Trophoblast cell (in vitro differentiated cells and primary cell): Measurements from ENCODE around the gene OR52E8.

Source experiments
- DNase-seq, 2 donors: peaks; one replicate each; pipeline ENCODE4 v3.0.0-alpha.2; 2016
- H2AFZ ChIP-seq: 2 replicates; pipeline ENCODE4 v1.6.1; 2013; ENCODE audit warnings: low read length, moderate library complexity, mild to moderate bottlenecking; ENCODE audit not compliant: insufficient read depth, poor library complexity
- H2AK5ac ChIP-seq: 2 replicates; pipeline ENCODE4 v1.6.1; 2013; ENCODE audit warnings: mild to moderate bottlenecking, low read length
- H2BK120ac ChIP-seq: 2 replicates; pipeline ENCODE4 v1.6.1; 2013; ENCODE audit warnings: low read length, mild to moderate bottlenecking, moderate library complexity; ENCODE audit not compliant: insufficient read depth, poor library complexity
- H2BK12ac ChIP-seq: 2 replicates; pipeline ENCODE4 v1.6.1; 2013; ENCODE audit warnings: mild to moderate bottlenecking, low read length, moderate library complexity
- H2BK5ac ChIP-seq: 2 replicates; pipeline ENCODE4 v1.6.1; 2013; ENCODE audit warnings: low read length, low read depth, moderate library complexity, mild to moderate bottlenecking; ENCODE audit not compliant: poor library complexity
- H3K14ac ChIP-seq: 2 replicates; pipeline ENCODE4 v1.6.1; 2013; ENCODE audit warnings: mild to moderate bottlenecking, low read length
- H3K18ac ChIP-seq: 2 replicates; pipeline ENCODE4 v1.6.1; 2013; ENCODE audit warnings: mild to moderate bottlenecking, low read length
- H3K23ac ChIP-seq: 2 replicates; pipeline ENCODE4 v1.6.1; 2013; ENCODE audit warnings: low read length
- H3K27ac ChIP-seq: 2 replicates; pipeline ENCODE4 v1.5.1; 2013; ENCODE audit warnings: low read depth, mild to moderate bottlenecking, inconsistent platforms, low read length, moderate library complexity
- H3K27me3 ChIP-seq: 2 replicates; pipeline ENCODE4 v1.6.1; 2013; ENCODE audit warnings: inconsistent platforms, mild to moderate bottlenecking, low read length, moderate library complexity; ENCODE audit not compliant: insufficient read depth
- H3K36me3 ChIP-seq, 2 experiments: 1 replicate in 1 of 2; 2 replicates in 1 of 2; pipeline ENCODE4 v1.6.1; 2013; ENCODE audit warnings: low read length in 2 of 2, mild to moderate bottlenecking in 2 of 2, moderate library complexity in 1 of 2; ENCODE audit not compliant: insufficient read depth in 2 of 2, control insufficient read depth in 1 of 2
- H3K4ac ChIP-seq: 2 replicates; pipeline ENCODE4 v1.6.1; 2013; ENCODE audit warnings: low read depth, mild to moderate bottlenecking, low read length, moderate library complexity
- H3K4me1 ChIP-seq, 2 experiments: 1 replicate in 1 of 2; 2 replicates in 1 of 2; pipeline ENCODE4 v1.6.1; 2013; ENCODE audit warnings: low read length in 2 of 2, mild to moderate bottlenecking in 2 of 2, moderate library complexity in 1 of 2; ENCODE audit not compliant: insufficient read depth in 2 of 2, control insufficient read depth in 1 of 2
- H3K4me2 ChIP-seq: 2 replicates; pipeline ENCODE4 v1.6.1; 2013; ENCODE audit warnings: inconsistent platforms, mild to moderate bottlenecking, low read length, moderate library complexity
- H3K4me3 ChIP-seq: 2 replicates; pipeline ENCODE4 v1.5.1; 2013; ENCODE audit warnings: mild to moderate bottlenecking, low read depth, low read length, inconsistent platforms
- H3K79me1 ChIP-seq: one replicate; pipeline ENCODE4 v1.6.1; 2013; ENCODE audit warnings: low read length
- H3K79me2 ChIP-seq: 2 replicates; pipeline ENCODE4 v1.6.1; 2013; ENCODE audit warnings: low read length, mild to moderate bottlenecking; ENCODE audit not compliant: control insufficient read depth, insufficient read depth, poor library complexity
- H3K9ac ChIP-seq: 2 replicates; pipeline ENCODE4 v1.6.1; 2013; ENCODE audit warnings: mild to moderate bottlenecking, low read length
- H3K9me3 ChIP-seq: 2 replicates; pipeline ENCODE4 v1.6.1; 2013; ENCODE audit warnings: low read depth, mild to moderate bottlenecking, control low read depth, inconsistent platforms, low read length; ENCODE audit not compliant: insufficient read depth
- H4K12ac ChIP-seq: 2 replicates; pipeline ENCODE4 v1.6.1; 2013; ENCODE audit warnings: low read depth, mild to moderate bottlenecking, low read length, moderate library complexity
- H4K8ac ChIP-seq: 2 replicates; pipeline ENCODE4 v1.6.1; 2013; ENCODE audit warnings: low read depth, mild to moderate bottlenecking, low read length, moderate library complexity
- H4K91ac ChIP-seq: one replicate; pipeline ENCODE4 v1.6.1; 2013; ENCODE audit warnings: low read depth, mild to moderate bottlenecking, low read length, moderate library complexity
- WGBS: extraction: QIAGEN DNeasy Blood & Tissue Kit; methylation state at CpG from one replicate; pipeline ENCODE4 v1.1.7; 2013; ENCODE audit warnings: missing lambda C conversion rate; ENCODE audit not compliant: insufficient read length, insufficient coverage; ENCODE audit errors: extremely low coverage; 5-methylcytosine and 5-hydroxymethylcytosine counted together

OR52E8 gene

DNA sequence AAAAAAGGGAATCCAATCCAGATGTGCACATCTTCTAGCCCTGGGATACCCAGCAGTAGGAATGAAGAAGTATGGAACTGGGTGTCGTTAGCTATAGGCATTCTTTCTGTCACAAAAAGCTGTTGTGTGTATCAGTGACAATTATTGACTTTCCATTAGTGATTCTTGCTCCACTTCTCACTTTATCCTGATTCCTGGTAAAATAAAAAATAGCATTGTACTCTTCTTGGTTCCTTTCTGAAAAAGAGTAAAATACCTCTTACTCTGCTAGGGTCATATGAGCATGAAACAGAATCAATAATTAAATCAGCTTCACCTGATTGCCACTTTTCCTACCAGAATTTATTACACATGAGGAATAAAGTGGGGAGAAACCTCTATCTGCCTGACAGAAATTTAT is 15.7 kb downstream of the OR52E8 start, which contains the start of gene OR52E6:
TSS of gene OR52E6 (minus strand) at position 101 of the 400 bp plus-strand sequence. CDS start at position 101, 0 bp downstream.
- no CpG with 5 or more reads among the region's 1 CpG for WGBS
- Histone ChIP-seq H4K12ac (no peak within 1 kb of the TSS), H3K36me3 (no peaks in the 10 kb centered on the region), H2AK5ac (no peak within 1 kb of the TSS), H3K27me3 (no peaks in the 10 kb centered on the region), H3K14ac (no peak within 1 kb of the TSS), H3K79me1 (no peaks in the 10 kb centered on the region), H2BK120ac (no peak within 1 kb of the TSS), H3K4ac (no peak within 1 kb of the TSS), H2AFZ (no peak within 1 kb of the TSS), H3K23ac (no peak within 1 kb of the TSS), H3K4me1 (no peaks in the 10 kb centered on the region), H3K18ac (no peak within 1 kb of the TSS), H4K91ac (no peak within 1 kb of the TSS), H3K9ac (peak within 1 kb of the TSS; percentile 40), H4K8ac (no peak within 1 kb of the TSS), H3K4me3 (no peak within 1 kb of the TSS), H3K27ac (no peak within 1 kb of the TSS), H2BK5ac (no peak within 1 kb of the TSS), H3K79me2 (no peaks in the 10 kb centered on the region), H3K4me2 (no peak within 1 kb of the TSS), H3K9me3 (no peaks in the 10 kb centered on the region), H2BK12ac (no peak within 1 kb of the TSS)
- no peak for DNase-seq

DNA sequence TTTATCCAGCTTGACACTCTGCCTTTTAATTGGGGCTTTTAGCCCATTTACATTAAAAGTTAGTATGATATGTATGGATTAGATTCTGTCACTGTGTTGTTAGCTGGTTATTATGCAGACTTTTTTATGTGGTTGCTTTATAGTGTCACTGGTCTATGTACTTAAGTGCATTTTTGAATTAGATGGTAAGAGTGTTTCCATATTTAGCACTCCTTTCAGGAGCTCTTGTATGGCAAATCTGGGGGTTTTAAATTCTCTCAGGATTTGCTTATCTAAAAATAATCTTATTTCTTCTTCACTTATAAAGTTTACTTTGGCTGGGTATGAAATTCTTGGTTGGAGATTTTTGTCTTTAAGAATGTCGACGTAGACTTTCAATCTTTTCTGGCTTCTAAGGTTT is 19.8 kb downstream of the OR52E8 start:
- no peaks in the 10 kb centered on the region for H3K4me1 ChIP-seq
- H2AFZ ChIP-seq: no peak overlapping the region
- no peaks in the 10 kb centered on the region for H3K27me3 ChIP-seq
- DNase-seq: no peak
- no peak overlapping the region for H3K18ac ChIP-seq
- H3K23ac ChIP-seq: no peak overlapping the region
- no CpG with 5 or more reads among the region's 2 CpGs for WGBS
- no peak overlapping the region for H3K4me3 ChIP-seq
- H2BK120ac ChIP-seq: no peak overlapping the region
- H3K9ac ChIP-seq: no peak overlapping the region
- H4K8ac ChIP-seq: no peak overlapping the region
- H3K79me1 ChIP-seq: no peaks in the 10 kb centered on the region
- H3K14ac ChIP-seq: no peak overlapping the region
- no peaks in the 10 kb centered on the region for H3K36me3 ChIP-seq
- no peak overlapping the region for H2AK5ac ChIP-seq
- H3K79me2 ChIP-seq: no peaks in the 10 kb centered on the region
- H2BK12ac ChIP-seq: no peak overlapping the region
- H4K12ac ChIP-seq: no peak overlapping the region
- no peak overlapping the region for H3K4me2 ChIP-seq
- no peak overlapping the region for H2BK5ac ChIP-seq
- no peaks in the 10 kb centered on the region for H3K9me3 ChIP-seq
- no peak overlapping the region for H3K4ac ChIP-seq
- H4K91ac ChIP-seq: no peak overlapping the region
- no peak overlapping the region for H3K27ac ChIP-seq

DNA sequence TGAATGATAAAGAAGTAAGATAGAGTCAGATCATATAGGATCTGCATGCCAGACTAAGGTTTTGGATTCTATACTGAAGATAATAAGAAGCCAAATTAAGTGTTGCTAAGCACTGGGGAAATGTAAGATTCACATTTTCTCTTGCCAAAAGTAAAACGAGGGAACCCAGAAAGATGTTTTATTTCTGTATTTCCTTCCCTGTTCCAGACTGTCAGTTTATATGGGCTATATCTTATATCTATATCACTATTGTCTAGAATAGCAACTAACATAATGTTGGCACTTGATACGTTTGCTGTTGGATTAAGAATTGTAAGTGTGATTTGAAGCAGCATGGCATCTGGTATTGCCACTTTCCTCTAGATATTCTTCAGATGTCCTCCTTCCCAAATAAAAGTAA is 24.0 kb downstream of the OR52E8 start:
- Histone ChIP-seq H2BK5ac (no peak overlapping the region), H2BK120ac (no peak overlapping the region), H3K27ac (no peak overlapping the region), H3K79me2 (no peaks in the 10 kb centered on the region), H3K14ac (no peak overlapping the region), H3K79me1 (peaks cover 5% of the 10 kb centered on the region), H2AK5ac (no peak overlapping the region), H3K18ac (no peak overlapping the region), H3K4me2 (no peak overlapping the region), H3K9me3 (no peaks in the 10 kb centered on the region), H3K27me3 (no peaks in the 10 kb centered on the region), H2AFZ (no peak overlapping the region), H3K4ac (no peak overlapping the region), H3K4me3 (no peak overlapping the region), H3K23ac (no peak overlapping the region), H3K9ac (no peak overlapping the region), H4K91ac (no peak overlapping the region), H4K12ac (no peak overlapping the region), H4K8ac (no peak overlapping the region), H3K4me1 (peaks cover 6 to 10% of the 10 kb centered on the region in 2 experiments), H3K36me3 (no peaks in the 10 kb centered on the region), H2BK12ac (no peak overlapping the region)
- WGBS: no CpG with 5 or more reads among the region's 2 CpGs
- peak in 1 of 2 donors; percentile 61 for DNase-seq

DNA sequence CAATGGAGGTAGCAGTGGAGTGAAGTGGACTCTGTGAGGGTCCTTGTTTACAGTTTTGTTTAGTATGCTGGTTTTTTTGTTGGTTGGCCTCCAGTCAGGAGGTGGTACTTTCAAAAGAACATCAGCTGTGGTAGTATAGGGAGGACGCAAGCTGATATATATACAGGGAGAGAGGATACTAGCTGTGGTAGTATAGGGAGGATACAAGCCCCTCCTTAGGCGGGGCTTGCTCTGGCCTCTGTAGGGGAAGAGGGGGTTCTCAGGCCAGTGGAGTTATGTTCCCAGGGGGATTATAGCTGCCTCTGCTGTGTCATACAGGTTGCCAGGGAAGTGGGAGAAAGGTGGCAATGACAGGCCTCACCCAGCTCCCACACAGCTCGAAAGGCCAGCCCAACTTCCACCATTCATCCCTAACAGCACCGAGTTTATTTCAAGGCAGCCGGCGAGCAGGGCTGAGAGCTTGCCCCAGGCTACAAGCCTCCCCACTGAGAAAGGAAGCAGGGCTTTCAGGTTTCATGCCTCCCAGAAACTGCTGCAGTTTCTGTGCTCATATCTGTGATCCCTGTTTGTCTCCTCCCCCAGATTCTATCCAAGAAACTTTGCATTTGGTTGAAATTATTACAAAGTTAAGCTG is 26.2 kb downstream of the OR52E8 start:
- no CpG with 5 or more reads among the region's 6 CpGs for WGBS
- Histone ChIP-seq H3K4me1 (peaks cover 6 to 10% of the 10 kb centered on the region in 2 experiments), H3K79me1 (peaks cover 5% of the 10 kb centered on the region), H2BK12ac (peak overlapping the region; percentile 15), H2AFZ (no peak overlapping the region), H4K12ac (peak overlapping the region; percentile 22), H4K8ac (peak overlapping the region; percentile 41), H3K9me3 (no peaks in the 10 kb centered on the region), H3K4ac (no peak overlapping the region), H3K23ac (no peak overlapping the region), H3K4me2 (peak overlapping the region; percentile 18), H3K18ac (peak overlapping the region; percentile 17), H3K27ac (peak overlapping the region; percentile 77), H3K79me2 (no peaks in the 10 kb centered on the region), H2AK5ac (no peak overlapping the region), H3K9ac (no peak overlapping the region), H3K4me3 (no peak overlapping the region), H3K14ac (peak overlapping the region; percentile 11), H4K91ac (peak overlapping the region; percentile 78), H3K27me3 (no peaks in the 10 kb centered on the region), H2BK5ac (peak overlapping the region; percentile 76), H3K36me3 (no peaks in the 10 kb centered on the region), H2BK120ac (peak overlapping the region; percentile 25)
- peak in 1 of 2 donors; percentile 31 for DNase-seq
